ENCODE data around the gene FRMD4B. TPM values are rescaled to one million over a fixed set of nuclear protein-coding genes. Genes with fewer than 3 reads are reported as not detected.

FRMD4B gene
- total and polyA plus RNA-seq, 7 donors = 1.1 to 4.0 (median 2.9) TPM

DNA sequence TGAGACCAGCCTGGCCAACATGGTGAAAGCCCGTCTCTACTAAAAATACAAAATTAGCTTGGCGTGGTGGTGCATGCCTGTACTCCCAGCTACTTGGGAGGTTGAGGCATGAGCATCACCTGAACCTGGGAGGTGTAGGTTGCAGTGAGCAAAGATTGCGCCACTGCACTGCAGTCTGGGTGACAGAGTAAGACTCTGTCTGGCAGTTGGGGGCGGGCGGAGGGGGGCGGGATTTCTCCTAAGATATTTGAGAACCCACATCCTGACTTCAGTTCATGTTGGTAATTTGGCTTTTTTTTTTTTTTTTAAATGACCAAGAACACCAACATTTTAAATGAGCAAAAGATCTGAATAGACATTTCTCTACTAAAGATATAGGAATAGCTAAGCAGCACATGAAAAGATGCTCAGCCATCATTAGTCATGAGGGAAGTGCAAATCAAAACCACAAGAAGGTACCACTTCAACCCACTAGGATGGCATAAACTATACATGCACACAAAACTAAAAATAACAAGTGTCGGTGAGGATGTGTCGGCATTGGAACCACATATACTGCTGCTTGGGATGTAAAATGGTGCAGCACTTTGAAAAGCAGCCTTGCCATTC, 187.9 kb downstream of the FRMD4B start:
- intact Hi-C loops (cut with DNase I) = no loop called here
- Histone ChIP-seq H3K4me1 (no peaks in the 10 kb centered on the region), H3K27me3 (ENCODE audit: insufficient read depth in 3 of 3, low read length in 2 of 3) (no peaks in the 10 kb centered on the region), H3K27ac (no peak overlapping the region), H3K9me3 (no peaks in the 10 kb centered on the region), H3K4me3 (no peak overlapping the region), H3K36me3 (ENCODE audit: insufficient read depth in 1 of 2, low read depth in 1 of 2) (peaks cover 0 to 27% of the 10 kb centered on the region in 2 donors)
- DNase-seq (no peak), ATAC-seq (no peak)
- TF ChIP-seq, protein P1, sequence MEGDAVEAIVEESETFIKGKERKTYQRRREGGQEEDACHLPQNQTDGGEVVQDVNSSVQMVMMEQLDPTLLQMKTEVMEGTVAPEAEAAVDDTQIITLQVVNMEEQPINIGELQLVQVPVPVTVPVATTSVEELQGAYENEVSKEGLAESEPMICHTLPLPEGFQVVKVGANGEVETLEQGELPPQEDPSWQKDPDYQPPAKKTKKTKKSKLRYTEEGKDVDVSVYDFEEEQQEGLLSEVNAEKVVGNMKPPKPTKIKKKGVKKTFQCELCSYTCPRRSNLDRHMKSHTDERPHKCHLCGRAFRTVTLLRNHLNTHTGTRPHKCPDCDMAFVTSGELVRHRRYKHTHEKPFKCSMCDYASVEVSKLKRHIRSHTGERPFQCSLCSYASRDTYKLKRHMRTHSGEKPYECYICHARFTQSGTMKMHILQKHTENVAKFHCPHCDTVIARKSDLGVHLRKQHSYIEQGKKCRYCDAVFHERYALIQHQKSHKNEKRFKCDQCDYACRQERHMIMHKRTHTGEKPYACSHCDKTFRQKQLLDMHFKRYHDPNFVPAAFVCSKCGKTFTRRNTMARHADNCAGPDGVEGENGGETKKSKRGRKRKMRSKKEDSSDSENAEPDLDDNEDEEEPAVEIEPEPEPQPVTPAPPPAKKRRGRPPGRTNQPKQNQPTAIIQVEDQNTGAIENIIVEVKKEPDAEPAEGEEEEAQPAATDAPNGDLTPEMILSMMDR (IDR thresholded peaks at IDR 0.05) = no peak
- WGBS, 3 donors = 93 to 96% (median 95%) methylated on average over 8 of the region's 8 CpGs

DNA sequence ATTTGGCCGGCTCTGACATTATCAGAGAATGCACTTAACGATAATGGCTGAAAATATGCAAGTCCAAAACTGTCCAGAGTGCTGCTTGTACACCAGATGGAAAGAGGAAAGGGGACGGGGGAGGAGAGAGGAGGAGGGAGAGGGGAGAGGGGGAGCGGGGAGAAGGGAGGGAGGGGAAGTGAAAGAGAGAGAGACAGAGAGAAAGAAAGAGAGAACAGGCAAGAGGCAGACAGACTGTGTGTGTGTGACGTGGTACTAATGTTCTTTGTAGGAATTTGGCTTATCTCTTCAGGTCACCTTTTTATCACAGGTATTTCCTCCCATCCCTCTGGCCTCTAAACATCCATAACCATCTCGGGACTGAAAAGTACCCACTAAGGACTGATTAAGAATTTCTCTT, 188.4 kb downstream of the FRMD4B start:
- TF ChIP-seq, protein P1 (IDR thresholded peaks at IDR 0.05) = no peak
- Histone ChIP-seq H3K9me3 (no peaks in the 10 kb centered on the region), H3K36me3 (ENCODE audit: insufficient read depth in 1 of 2, low read depth in 1 of 2) (peaks cover 0 to 32% of the 10 kb centered on the region in 2 donors), H3K27me3 (ENCODE audit: insufficient read depth in 3 of 3, low read length in 2 of 3) (no peaks in the 10 kb centered on the region), H3K27ac (no peak overlapping the region), H3K4me3 (no peak overlapping the region), H3K4me1 (no peaks in the 10 kb centered on the region)
- no peak for DNase-seq
- WGBS, 3 donors = 74 to 78% (median 75%) methylated on average over 6 of the region's 6 CpGs
- intact Hi-C loops (cut with DNase I) = no loop called here
- no peak for ATAC-seq

DNA sequence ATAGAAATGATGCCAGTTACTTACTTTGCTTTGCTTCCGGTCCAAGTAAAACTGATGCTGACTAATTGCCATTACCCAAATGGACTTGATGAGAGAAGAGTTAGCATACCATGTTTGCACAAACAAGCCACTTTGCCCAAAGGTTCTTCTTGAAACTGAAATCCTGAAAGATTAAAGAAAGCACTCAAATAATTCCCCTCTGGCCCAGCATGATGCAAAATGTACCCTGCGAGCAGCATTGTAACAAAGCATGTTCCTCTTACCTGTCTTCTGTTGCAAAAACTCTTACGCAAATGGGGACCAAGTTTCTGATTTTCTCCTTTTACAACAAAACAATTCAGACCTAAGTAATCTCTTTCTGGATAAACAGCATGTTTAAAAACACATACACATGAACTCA, 189.0 kb downstream of the FRMD4B start:
- peaks cover 0 to 32% of the 10 kb centered on the region in 2 donors for H3K36me3 ChIP-seq (ENCODE audit: insufficient read depth in 1 of 2, low read depth in 1 of 2)
- H3K27ac ChIP-seq = no peak overlapping the region
- TF ChIP-seq, protein P1 (IDR thresholded peaks at IDR 0.05) = no peak
- H3K4me3 ChIP-seq = no peak overlapping the region
- H3K4me1 ChIP-seq = no peaks in the 10 kb centered on the region
- ATAC-seq (no peak), DNase-seq (no peak)
- 90 to 95% (median 92%) methylated on average over 3 of the region's 3 CpGs for WGBS, 3 donors
- no peaks in the 10 kb centered on the region for H3K27me3 ChIP-seq (ENCODE audit: insufficient read depth in 3 of 3, low read length in 2 of 3)
- H3K9me3 ChIP-seq = no peaks in the 10 kb centered on the region
- intact Hi-C loops (cut with DNase I) = no loop called here

DNA sequence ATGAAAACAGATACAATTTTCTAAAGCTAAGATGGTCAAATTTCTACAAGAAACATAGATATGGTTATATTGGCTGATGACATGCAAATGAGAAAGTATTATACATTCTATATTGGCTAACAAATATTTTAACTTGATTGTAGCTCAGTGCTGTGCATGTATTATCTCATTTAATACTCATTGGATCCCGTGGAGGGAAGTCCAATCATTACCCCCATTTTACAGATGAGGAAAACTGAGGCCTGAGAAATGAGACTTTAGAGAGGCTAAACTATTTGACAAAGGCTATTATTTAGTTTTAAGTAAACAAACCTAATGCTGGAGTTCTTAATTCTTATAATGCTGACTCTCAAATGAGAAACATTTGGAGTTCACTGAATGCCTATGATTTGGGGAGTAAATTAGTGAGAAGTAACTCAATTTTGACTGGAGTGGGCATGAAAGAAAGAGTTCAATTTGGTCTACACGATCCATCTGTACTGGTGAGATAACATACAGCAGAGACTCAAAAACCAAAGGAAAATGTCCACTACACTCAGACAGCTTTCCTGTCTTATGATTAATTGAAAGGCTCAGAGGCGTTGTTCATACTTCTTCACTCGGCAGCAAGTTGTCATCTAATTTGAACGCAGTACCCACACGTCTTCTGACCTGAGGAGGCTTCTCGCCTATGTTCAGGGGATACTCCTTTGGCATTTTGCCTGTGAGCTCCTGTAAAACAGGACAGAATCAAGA, 191.3 kb downstream of the FRMD4B start:
- WGBS, 3 donors = 63 to 66% (median 65%) methylated on average over 7 of the region's 7 CpGs
- H3K4me1 ChIP-seq = no peaks in the 10 kb centered on the region
- H3K4me3 ChIP-seq = no peak overlapping the region
- TF ChIP-seq, protein P1 (IDR thresholded peaks at IDR 0.05) = no peak
- DNase-seq = no peak
- no peaks in the 10 kb centered on the region for H3K27me3 ChIP-seq (ENCODE audit: insufficient read depth in 3 of 3, low read length in 2 of 3)
- H3K9me3 ChIP-seq = no peaks in the 10 kb centered on the region
- intact Hi-C loops (cut with DNase I) = no loop called here
- peaks cover 0 to 41% of the 10 kb centered on the region in 2 donors for H3K36me3 ChIP-seq (ENCODE audit: insufficient read depth in 1 of 2, low read depth in 1 of 2)
- ATAC-seq = no peak
- no peak overlapping the region for H3K27ac ChIP-seq
